HEK293 (cell line): ENCODE measurements around the gene DUSP14.

Experiments used
- SP7 ChIP-seq: fragments of 450-650 bp; formaldehyde crosslinking; IDR thresholded peaks from 2 replicates; pipeline ENCODE4 v1.5.1; 2016; ENCODE audit warnings: missing biosample characterization, missing genetic modification characterization
- ZNF10 ChIP-seq: fragments of 450-650 bp; formaldehyde crosslinking; IDR thresholded peaks from 2 replicates; pipeline ENCODE4 v1.5.1; 2017; ENCODE audit warnings: missing biosample characterization, missing genetic modification characterization
- ZNF391 ChIP-seq: fragments of 450-650 bp; formaldehyde crosslinking; IDR thresholded peaks from 2 replicates; pipeline ENCODE4 v1.5.1; 2016; ENCODE audit warnings: low read depth, missing biosample characterization, missing genetic modification characterization, borderline replicate concordance
- ZNF433 ChIP-seq: fragments of 450-650 bp; formaldehyde crosslinking; IDR thresholded peaks from 2 replicates; pipeline ENCODE4 v1.5.1; 2016; ENCODE audit warnings: missing biosample characterization, missing genetic modification characterization, low read depth
- ZNF664 ChIP-seq: fragments of 450-650 bp; formaldehyde crosslinking; IDR thresholded peaks from 2 replicates; pipeline ENCODE4 v1.5.1; 2016; ENCODE audit warnings: missing biosample characterization, missing genetic modification characterization
- TF ChIP-seq, protein P1 (sequence below): fragments of 450-650 bp; formaldehyde crosslinking; IDR thresholded peaks from 2 replicates; pipeline ENCODE4 v1.5.1; 2016; ENCODE audit warnings: missing biosample characterization, missing genetic modification characterization

DNA sequence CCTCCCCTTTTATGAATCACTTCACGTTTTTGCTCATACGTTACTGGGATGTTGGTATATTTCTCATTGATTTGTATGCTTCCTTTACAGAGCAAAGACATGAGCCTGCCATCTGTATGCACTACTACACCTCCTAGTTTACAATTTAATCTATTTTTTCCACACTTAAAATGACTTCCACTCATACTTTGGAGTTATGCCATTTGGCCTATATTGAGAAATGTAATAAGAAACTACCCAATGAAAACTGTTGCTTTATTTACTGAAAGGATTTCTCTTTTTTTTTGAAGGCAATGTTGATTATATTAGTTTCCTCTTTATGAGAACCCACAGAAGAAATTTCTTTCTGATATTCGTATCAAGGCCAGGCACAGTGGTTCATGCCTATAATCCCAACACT lies 43.1 kb downstream of the DUSP14 start:
- TF ChIP-seq ZNF10 (no peak), ZNF391 (no peak), ZNF664 (tag by site-specific recombination) (no peak), ZNF433 (no peak), SP7 (tag by site-specific recombination) (no peak)
- TF ChIP-seq, protein P1, sequence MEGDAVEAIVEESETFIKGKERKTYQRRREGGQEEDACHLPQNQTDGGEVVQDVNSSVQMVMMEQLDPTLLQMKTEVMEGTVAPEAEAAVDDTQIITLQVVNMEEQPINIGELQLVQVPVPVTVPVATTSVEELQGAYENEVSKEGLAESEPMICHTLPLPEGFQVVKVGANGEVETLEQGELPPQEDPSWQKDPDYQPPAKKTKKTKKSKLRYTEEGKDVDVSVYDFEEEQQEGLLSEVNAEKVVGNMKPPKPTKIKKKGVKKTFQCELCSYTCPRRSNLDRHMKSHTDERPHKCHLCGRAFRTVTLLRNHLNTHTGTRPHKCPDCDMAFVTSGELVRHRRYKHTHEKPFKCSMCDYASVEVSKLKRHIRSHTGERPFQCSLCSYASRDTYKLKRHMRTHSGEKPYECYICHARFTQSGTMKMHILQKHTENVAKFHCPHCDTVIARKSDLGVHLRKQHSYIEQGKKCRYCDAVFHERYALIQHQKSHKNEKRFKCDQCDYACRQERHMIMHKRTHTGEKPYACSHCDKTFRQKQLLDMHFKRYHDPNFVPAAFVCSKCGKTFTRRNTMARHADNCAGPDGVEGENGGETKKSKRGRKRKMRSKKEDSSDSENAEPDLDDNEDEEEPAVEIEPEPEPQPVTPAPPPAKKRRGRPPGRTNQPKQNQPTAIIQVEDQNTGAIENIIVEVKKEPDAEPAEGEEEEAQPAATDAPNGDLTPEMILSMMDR (tag by site-specific recombination) = no peak
